Suppressor macrophage treated with lipopolysaccharide for 1 hour (primary cell): ENCODE data around the gene PAPPA.

ENCODE experiments used
- DNase-seq, 3 donors: peaks; one replicate each; pipeline ENCODE4 v3.0.0-alpha.2; 2020 to 2022

PAPPA gene

GRCh38 chr9:116319480-116319879 lies 165.9 kb downstream of the PAPPA start:
- no peak for DNase-seq

GRCh38 chr9:116320290-116320689 lies 166.7 kb downstream of the PAPPA start:
- no peak for DNase-seq

GRCh38 chr9:116322521-116322920 lies 168.9 kb downstream of the PAPPA start:
- DNase-seq, result no peak

GRCh38 chr9:116323012-116323411 lies 169.4 kb downstream of the PAPPA start:
- DNase-seq, result no peak

GRCh38 chr9:116323571-116323970 lies 170.0 kb downstream of the PAPPA start:
- DNase-seq, result no peak

- DNase-seq, result no peak
Measured at GRCh38 chr9:116325924-116326323, 172.3 kb downstream of the PAPPA start.

- no peak for DNase-seq
Measured at GRCh38 chr9:116327701-116328405, 174.3 kb downstream of the PAPPA start.

- no peak for DNase-seq
Measured at GRCh38 chr9:116329470-116329869, 175.9 kb downstream of the PAPPA start.

GRCh38 chr9:116331241-116331640 lies 177.7 kb downstream of the PAPPA start:
- no peak for DNase-seq

GRCh38 chr9:116332090-116332489 lies 178.5 kb downstream of the PAPPA start:
- no peak for DNase-seq

GRCh38 chr9:116333254-116333653 lies 179.7 kb downstream of the PAPPA start:
- no peak for DNase-seq

GRCh38 chr9:116334546-116335150 lies 181.1 kb downstream of the PAPPA start:
- no peak for DNase-seq

- no peak for DNase-seq
Measured at GRCh38 chr9:116335392-116335791, 181.8 kb downstream of the PAPPA start.

- DNase-seq, result no peak
Measured at GRCh38 chr9:116336133-116336862, 182.7 kb downstream of the PAPPA start.

GRCh38 chr9:116337015-116337414 lies 183.4 kb downstream of the PAPPA start:
- DNase-seq, result no peak

- DNase-seq, result no peak
Measured at GRCh38 chr9:116340270-116340669, 186.7 kb downstream of the PAPPA start.

GRCh38 chr9:116342061-116342460 lies 188.5 kb downstream of the PAPPA start:
- DNase-seq, result no peak

- no peak for DNase-seq
Measured at GRCh38 chr9:116342941-116343340, 189.3 kb downstream of the PAPPA start.

GRCh38 chr9:116344416-116344815 lies 190.8 kb downstream of the PAPPA start:
- no peak for DNase-seq

- no peak for DNase-seq
Measured at GRCh38 chr9:116345393-116345792, 191.8 kb downstream of the PAPPA start.

- DNase-seq, result no peak
Measured at GRCh38 chr9:116345817-116346216, 192.2 kb downstream of the PAPPA start.

- no peak for DNase-seq
Measured at GRCh38 chr9:116349684-116350083, 196.1 kb downstream of the PAPPA start.

- DNase-seq, result no peak
Measured at GRCh38 chr9:116350213-116350612, 196.6 kb downstream of the PAPPA start.

- DNase-seq, result no peak
Measured at GRCh38 chr9:116352958-116353357, 199.4 kb downstream of the PAPPA start.
